ENCODE results near the gene SCT.

DNA sequence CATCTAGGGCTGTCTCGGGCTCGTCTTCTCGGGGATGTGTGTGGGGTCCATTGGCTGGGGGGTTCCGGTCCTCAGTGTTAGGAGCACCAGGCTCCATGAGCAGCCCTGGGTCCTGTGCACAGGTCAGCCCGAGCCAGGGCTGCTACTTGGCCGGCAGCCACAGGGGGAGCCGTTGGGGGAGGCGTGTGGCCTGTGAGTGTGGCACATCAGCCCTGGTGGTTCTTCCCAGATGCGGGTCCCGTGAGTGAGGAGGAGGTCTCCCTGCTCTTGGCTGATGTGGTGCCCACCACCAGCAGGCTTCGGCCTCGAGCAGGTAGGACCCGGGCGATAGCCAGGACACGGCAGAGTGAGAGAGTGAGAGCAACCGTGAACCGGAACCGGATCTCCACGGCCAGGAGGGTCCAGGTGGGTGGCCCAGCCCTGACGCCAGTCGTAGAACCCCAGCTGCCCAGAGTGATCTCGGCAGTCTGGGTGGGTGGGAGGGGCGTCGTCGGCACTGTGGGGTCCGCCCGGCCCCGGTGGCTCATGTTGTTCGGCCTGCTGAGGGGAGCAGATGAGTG is 29.7 kb downstream of the SCT start:
- TF ChIP-seq, protein P1, sequence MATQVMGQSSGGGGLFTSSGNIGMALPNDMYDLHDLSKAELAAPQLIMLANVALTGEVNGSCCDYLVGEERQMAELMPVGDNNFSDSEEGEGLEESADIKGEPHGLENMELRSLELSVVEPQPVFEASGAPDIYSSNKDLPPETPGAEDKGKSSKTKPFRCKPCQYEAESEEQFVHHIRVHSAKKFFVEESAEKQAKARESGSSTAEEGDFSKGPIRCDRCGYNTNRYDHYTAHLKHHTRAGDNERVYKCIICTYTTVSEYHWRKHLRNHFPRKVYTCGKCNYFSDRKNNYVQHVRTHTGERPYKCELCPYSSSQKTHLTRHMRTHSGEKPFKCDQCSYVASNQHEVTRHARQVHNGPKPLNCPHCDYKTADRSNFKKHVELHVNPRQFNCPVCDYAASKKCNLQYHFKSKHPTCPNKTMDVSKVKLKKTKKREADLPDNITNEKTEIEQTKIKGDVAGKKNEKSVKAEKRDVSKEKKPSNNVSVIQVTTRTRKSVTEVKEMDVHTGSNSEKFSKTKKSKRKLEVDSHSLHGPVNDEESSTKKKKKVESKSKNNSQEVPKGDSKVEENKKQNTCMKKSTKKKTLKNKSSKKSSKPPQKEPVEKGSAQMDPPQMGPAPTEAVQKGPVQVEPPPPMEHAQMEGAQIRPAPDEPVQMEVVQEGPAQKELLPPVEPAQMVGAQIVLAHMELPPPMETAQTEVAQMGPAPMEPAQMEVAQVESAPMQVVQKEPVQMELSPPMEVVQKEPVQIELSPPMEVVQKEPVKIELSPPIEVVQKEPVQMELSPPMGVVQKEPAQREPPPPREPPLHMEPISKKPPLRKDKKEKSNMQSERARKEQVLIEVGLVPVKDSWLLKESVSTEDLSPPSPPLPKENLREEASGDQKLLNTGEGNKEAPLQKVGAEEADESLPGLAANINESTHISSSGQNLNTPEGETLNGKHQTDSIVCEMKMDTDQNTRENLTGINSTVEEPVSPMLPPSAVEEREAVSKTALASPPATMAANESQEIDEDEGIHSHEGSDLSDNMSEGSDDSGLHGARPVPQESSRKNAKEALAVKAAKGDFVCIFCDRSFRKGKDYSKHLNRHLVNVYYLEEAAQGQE (IDR thresholded peaks at IDR 0.05; ENCODE audit: insufficient read depth in 1 of 2, low read depth in 2 of 2, low read length in 2 of 2) = no peak
- TF ChIP-seq SIN3A (IDR thresholded peaks at IDR 0.05; ENCODE audit: borderline replicate concordance, insufficient read depth, low read length) = no peak
